ENCODE results near the gene AGPAT1. TPM values are rescaled to one million over a fixed set of nuclear protein-coding genes. Genes with fewer than 3 reads are reported as not detected.

Gene AGPAT1
- total and polyA plus RNA-seq, 10 donors: 13.6 to 39.7 (median 32.1) TPM

DNA sequence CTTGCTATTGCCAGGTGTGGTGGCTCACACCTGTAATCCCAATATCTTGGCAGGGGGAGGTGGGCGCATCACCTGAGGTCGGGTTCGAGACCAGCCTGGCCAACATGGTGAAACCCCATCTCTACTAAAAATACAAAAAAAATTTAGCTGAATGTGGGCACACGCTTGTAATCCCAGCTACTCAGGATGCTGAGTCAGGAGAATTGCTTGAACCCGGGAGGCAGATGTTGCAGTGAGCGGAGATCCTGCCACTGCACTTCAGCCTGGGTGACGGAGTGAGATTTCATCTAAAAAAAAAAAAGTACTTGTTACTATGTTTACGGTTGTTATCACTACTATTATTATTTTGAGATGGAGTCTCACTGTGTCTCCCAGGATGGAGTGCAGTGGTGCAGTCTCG lies 19.0 kb downstream of the AGPAT1 start:
- TF ChIP-seq, protein P1, sequence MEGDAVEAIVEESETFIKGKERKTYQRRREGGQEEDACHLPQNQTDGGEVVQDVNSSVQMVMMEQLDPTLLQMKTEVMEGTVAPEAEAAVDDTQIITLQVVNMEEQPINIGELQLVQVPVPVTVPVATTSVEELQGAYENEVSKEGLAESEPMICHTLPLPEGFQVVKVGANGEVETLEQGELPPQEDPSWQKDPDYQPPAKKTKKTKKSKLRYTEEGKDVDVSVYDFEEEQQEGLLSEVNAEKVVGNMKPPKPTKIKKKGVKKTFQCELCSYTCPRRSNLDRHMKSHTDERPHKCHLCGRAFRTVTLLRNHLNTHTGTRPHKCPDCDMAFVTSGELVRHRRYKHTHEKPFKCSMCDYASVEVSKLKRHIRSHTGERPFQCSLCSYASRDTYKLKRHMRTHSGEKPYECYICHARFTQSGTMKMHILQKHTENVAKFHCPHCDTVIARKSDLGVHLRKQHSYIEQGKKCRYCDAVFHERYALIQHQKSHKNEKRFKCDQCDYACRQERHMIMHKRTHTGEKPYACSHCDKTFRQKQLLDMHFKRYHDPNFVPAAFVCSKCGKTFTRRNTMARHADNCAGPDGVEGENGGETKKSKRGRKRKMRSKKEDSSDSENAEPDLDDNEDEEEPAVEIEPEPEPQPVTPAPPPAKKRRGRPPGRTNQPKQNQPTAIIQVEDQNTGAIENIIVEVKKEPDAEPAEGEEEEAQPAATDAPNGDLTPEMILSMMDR (IDR thresholded peaks at IDR 0.05 in 8 of 11, conservative IDR thresholded peaks at IDR 0.05 in 3 of 11): no peak
- TF ChIP-seq POLR2AphosphoS5 (IDR thresholded peaks at IDR 0.05) (no peak), POLR2A (IDR thresholded peaks at IDR 0.05) (no peak)
- peaks cover 0 to 42% (median 16%) of the 10 kb centered on the region in 6 donors for H3K36me3 ChIP-seq
- no peak overlapping the region for H3K4me3 ChIP-seq
- intact Hi-C loops (cut with DNase I; ENCODE audit: low total_unique reads): no loop called here
- H3K4me1 ChIP-seq: peaks cover 6 to 42% (median 28%) of the 10 kb centered on the region in 6 donors
- WGBS, 5 donors: 90 to 98% (median 95%) methylated on average over 9 of the region's 9 CpGs
- H3K27ac ChIP-seq: no peak overlapping the region
- DNase-seq: no peak
- peaks cover 0 to 27% (median 0%) of the 10 kb centered on the region in 7 donors for H3K27me3 ChIP-seq (replicated peaks in 1 of 7)
- no peaks in the 10 kb centered on the region for H3K9me3 ChIP-seq

GRCh38 chr6:32154514-32155161 lies 21.2 kb downstream of the AGPAT1 start:
- WGBS, 5 donors: 1 to 6% (median 4%) methylated on average over 15 to 34 of the region's 34 CpGs

GRCh38 chr6:32153564-32154513 lies 22.0 kb downstream of the AGPAT1 start, which contains the start of gene PPT2:
TSS of gene PPT2 (plus strand) at chr6:32154141. CDS start at chr6:32154595, 454 bp downstream.
- Histone ChIP-seq H3K4me1 (peaks cover 6 to 70% (median 39%) of the 10 kb centered on the region in 6 donors), H3K27ac (peak within 1 kb of the TSS; percentile 62 to 86 (median 82)), H3K36me3 (peaks cover 0 to 32% (median 14%) of the 10 kb centered on the region in 6 donors), H3K4me3 (peak within 1 kb of the TSS; percentile 49 to 80 (median 68)), H3K27me3 (replicated peaks in 1 of 7) (peaks cover 0 to 57% (median 27%) of the 10 kb centered on the region in 7 donors), H3K9me3 (no peaks in the 10 kb centered on the region)
- TF ChIP-seq POLR2AphosphoS5 (IDR thresholded peaks at IDR 0.05) (peak; percentile 71 to 81 (median 75)), POLR2A (IDR thresholded peaks at IDR 0.05) (no peak)
- TF ChIP-seq, protein P1 (IDR thresholded peaks at IDR 0.05 in 8 of 11, conservative IDR thresholded peaks at IDR 0.05 in 3 of 11): peak in 4 of 11 experiments; percentile 3 to 23 (median 4)
- DNase-seq: peak; percentile 85
- intact Hi-C loops (cut with DNase I; ENCODE audit: low total_unique reads): no loop called here
- WGBS, 5 donors: 1 to 6% (median 2%) methylated on average over 49 to 52 of the region's 52 CpGs

More at GRCh38 chr6:32154514-32155161, 21.2 kb downstream of the AGPAT1 start:
- peaks cover 0 to 39% (median 16%) of the 10 kb centered on the region in 6 donors for H3K36me3 ChIP-seq
- H3K4me3 ChIP-seq: peak overlapping the region; percentile 49 to 80 (median 68)
- peak; percentile 88 for DNase-seq
- H3K4me1 ChIP-seq: peaks cover 6 to 62% (median 35%) of the 10 kb centered on the region in 6 donors
- TF ChIP-seq, protein P1 (IDR thresholded peaks at IDR 0.05 in 8 of 11, conservative IDR thresholded peaks at IDR 0.05 in 3 of 11): peak; percentile 37 to 75 (median 57)
- TF ChIP-seq POLR2AphosphoS5 (IDR thresholded peaks at IDR 0.05) (peak; percentile 38 to 64 (median 59)), POLR2A (IDR thresholded peaks at IDR 0.05) (no peak)
- H3K9me3 ChIP-seq: no peaks in the 10 kb centered on the region
- peak overlapping the region; percentile 60 to 86 (median 82) for H3K27ac ChIP-seq
- H3K27me3 ChIP-seq (replicated peaks in 1 of 7): peaks cover 0 to 49% (median 19%) of the 10 kb centered on the region in 7 donors
- intact Hi-C loops (cut with DNase I; ENCODE audit: low total_unique reads): no loop called here

Data from spleen (tissue), 11 donors.